AG08395 (cell line): ENCODE measurements around the gene DCST2.
A peak's percentile ranks its signal among the peaks of the same experiment; 100 is the strongest.

Experiments used
- DNase-seq: peaks from one replicate; pipeline ENCODE4 v3.0.0; 2012; ENCODE audit warnings: mixed read lengths, low spot score

DCST2 gene

DNA sequence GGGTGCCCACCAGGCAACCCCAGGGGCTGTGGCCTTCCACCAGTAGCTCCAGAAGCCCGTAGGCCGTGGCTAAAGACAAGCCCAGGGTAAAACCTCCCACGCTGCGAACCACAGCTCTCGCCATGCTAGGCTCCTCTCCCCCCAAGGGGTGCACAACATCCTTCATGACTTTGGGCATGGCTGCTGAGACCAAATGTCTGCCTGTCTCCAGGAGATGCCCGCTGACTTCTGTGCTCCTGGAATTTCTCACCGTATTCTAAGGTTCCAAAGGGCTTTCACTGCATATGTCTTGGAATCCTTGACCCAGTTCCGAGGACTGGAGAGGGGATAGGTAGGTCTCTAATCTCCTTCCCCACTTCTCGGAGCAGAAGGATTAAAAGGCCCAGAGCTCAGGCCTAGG lies at the start of gene DCST2, which contains the start of gene DCST1:
Gene DCST2 (minus strand): TSS at position 258 of the 400 bp plus-strand sequence. CDS start 80 bp downstream, at position 178.
Gene DCST1 (plus strand): TSS at position 301 of the 400 bp plus-strand sequence. CDS start 213 bp downstream, outside the sequence.
- DNase-seq, result no peak

DNA sequence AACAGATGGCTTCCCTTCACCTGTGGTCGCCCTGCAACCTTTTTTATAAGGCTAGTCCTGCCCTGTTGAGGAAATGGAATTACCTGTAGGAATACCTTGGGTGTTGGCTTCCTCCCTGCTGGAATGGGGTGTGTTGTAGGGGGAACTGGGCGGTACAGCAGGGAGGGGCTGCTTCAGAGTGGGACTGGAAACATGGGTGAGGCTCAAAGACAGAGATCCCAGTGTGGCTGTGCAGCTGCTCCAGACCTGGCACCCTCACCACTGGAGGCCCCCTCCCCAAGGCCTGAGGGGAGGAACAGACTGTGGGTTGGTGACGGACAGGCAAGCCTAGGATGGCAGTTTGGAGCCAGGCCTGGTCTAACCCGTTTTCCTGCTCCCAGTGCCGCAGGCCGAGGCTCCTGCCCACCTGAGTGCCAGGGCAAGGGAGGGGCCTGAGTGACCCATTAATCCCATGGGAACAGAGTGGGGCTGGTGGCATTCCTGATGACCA lies 49.5 kb upstream of the DCST2 start:
- DNase-seq, result no peak

DNA sequence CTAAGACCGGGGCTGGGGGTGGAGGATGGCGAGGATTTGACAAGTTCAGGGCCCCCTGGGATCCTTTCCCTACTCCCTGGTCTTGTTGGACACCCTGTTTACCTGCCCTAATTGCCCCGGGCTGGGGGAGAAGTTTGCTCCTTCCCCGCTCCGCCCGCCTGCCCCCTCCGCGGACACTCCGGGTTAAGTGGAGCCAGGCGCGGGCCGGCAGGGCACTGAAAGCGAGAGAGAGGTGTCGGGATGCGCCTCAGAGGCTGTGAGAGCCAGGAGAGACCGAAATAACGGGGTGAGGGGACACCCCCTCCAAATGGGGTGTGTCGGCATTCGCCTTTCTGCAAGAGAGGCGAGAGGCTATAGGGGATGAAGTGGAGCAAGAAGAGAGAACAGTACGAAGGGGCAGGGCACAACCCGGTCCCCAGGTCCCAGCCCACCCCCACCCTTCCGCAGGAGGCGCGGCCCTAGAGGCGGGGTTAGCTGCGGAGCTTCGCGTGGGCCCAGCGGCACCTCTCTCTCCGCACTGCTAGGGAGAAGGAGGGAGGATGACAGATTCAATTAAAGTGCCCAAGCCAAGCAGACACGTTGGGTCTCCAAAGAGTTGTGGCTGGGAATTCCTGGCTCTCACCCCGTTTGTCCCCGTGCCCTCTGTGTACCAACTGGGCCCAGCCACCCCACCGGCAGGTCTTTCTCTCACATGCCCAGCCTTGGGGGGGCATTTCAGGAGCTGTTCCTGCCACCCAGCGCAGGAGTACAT lies 48.9 kb upstream of the DCST2 start:
- no peak for DNase-seq

DNA sequence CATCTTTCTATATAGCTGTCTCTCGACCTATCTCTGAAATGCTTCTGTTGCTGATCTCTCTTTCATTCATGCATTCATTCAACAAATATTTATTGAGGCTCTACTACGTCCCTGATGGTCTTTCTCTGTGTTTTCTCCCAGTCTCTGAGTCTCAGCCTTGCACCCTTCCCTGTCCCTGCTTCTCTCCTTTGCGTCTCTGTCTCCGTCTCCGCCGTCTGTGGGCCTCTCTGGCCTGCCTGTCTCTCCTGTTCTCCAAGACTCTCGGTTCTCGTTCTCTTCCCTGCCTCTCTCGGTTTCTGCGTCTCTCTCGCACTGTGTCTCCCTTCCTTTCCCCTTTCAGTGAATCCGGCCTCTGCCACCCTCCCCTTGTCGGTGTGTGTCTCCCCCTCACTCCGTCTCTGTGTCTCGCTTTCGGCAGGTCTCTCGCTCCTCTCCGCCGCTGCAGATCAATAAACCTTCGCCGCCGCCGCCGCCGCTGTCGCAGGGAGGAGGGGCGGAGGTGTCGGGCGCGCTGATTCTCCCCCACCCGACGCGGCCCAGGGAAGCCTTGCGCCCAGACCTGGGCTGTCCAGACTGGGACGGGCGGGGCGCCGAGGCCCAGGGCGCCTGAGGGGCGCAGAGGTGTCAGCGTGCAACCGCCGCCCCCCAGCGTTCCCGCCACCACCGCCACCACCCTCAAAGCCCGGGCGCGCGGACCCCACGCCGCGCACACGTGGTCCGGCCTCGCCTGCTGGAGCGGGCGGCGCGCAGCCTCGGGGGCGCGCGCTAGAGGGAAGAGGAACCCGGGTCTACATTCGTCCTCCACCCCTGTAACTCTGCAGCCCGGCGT lies 48.1 kb upstream of the DCST2 start:
- DNase-seq, result no peak

DNA sequence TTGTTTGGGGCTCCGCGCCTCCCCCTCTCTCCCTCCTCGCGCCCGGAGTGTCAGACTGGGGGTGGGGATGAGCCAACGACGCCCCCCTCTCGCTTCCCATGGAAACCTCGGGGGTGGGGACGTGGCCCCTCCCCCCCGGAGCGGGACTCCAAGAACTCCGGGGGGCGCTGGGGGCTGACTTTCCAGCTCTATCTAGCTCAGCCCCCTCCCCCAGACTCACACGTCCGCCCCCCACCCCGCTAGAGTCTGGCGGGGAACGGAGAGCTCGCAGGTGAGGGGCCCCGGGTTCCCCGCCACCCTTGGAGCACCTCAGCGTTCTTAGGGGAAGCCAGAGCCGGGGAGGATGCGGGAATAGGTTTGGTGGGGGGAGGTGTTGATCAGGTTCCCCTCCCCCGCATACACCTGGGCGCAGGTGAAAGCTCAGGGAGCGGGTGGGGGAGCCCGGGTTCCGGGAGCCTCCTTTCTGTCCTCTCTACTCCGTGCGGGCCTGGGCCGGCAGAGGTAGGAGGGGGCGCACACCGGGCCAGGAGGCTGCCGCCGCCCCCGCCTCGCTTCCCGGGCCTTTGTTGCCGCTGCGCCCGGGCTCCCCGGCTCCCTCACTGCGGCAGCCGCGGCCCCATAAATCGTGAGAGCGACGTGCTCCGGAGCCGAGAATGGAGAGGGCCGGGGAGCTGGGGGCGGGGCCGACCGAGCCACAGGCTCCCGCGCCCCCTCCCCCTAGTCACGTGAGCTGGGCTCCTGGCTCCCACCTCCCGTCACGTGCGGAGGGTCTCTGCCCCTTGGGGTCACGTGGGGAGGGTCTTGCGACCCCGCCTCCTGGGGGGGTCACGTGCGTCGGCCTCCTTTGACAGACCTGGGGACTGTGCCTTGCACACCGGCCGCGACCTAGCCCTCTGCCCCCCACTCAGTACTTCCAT lies 47.0 kb upstream of the DCST2 start:
- no peak for DNase-seq

DNA sequence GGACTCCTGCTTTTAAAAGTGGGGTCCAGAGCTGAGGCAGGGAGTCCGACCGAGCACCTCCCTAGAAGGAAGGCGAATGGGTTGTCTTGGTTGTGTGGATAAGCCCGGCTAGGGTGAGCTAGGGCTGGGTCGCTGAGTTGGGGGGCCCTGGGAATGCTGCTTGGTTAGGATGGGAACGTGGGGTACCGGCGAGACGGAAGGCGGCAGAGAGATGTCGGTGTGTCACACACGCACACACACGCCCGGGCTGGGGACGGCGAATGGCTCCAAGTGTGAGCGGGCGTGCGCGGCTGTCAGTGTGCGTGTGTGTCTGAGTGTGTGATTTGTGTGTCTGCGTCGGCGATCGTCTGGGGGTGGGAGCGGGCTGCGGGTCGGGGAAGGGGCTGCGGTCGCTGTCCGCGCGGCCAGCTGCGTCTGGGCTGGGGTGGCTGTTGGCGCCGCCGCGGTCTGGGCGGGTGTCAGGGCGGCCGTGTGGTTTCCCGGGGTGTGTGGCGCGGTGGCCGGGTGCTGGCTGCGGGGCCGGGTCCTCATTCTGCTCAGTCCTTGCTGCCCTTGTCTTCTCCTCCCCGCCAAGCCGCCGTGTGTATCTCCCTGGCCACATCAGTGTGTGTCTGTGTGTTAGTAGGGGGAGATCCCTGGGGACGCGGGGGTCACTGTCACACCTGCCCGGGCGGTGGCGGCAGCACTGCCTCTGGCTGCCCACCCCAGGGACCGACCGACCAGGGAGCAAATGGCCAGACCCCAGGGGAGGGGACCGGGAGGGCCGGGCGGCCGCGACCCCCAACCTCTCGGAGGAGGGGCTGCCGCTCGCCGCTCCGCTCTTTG lies 46.1 kb upstream of the DCST2 start:
- DNase-seq, result no peak

DNA sequence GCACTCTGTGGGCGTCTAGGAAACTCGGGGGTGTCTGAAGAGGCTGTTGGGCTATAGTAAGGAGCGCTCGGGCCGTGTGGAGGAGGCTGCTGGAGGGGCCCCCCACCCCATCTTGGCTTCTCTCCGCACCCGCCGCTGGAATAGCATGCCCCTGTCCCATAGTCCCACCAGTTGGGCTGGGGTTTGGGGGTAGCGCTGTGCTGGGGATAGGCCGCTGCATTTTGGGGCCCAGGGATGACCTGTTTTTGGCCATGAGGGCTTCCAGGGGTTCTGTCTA lies 45.6 kb upstream of the DCST2 start:
- no peak for DNase-seq

DNA sequence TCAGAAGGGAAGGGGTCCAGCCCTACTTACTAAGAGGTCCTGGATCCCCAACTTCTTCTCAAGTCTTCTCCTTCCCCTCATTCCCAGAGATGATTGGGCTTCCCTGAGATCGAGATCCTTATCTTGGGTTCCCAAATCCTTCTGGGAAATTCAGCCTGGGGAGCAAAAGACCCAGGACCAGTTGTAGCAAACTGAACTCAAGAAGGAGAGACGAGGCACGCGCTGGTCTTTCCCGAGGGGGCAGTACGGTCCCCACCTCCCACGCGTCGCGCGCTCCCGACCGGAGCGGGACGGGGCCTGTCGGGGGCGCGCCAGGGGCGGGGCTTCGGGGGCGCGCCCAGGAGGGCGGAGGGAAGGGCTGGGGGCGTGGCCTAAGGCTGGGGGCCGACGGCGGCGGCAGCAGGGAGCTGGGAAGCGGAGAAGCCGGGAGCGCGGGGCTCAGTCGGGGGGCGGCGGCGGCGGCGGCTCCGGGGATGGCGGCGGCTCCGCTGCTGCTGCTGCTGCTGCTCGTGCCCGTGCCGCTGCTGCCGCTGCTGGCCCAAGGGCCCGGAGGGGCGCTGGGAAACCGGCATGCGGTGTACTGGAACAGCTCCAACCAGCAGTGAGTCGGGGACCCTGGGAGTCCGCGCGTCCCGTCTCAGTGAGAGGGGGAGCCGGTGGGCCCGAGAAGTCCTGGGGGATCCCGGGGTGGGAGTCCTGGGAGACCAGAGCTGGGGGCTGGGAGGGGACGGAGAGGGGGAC lies 45.1 kb upstream of the DCST2 start, which contains the start of gene EFNA3:
Gene EFNA3 (plus strand): TSS at position 369 of the 741 bp plus-strand sequence. CDS start 105 bp downstream, at position 474.
- peak; percentile 84 for DNase-seq

DNA sequence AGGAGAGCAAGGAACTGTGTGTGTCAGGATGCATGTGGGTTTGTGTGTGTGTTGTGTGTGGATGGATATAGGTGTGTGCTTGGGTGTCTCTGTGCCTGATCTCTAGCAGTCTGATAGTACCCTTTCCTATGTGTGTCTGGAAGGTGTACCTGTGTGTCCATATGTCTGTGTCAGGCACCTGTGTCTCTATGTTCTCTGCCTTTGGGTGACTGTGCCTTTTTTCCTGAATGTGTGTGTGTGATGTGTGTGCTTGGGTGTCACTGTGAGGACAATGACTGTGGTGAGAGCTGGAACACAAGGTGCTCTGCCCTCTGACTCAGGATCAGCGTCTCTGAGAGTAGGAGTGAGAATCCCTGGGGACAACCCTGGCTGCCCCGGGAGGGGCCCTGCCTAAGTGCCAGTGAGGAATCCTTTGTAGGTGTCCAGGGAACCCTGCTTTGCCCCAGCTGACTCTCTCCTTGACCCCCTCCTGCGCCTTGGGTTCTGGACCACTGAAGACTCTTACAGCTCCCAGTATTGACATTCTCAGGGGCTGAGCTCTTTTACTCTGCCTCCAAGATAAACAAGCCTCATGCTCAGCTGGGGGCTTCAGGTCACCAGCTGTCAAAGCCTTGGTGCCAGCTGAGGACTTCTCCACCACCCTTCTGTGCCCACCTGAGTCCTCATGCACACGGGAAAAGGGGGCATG lies 44.3 kb upstream of the DCST2 start:
- DNase-seq, result no peak

DNA sequence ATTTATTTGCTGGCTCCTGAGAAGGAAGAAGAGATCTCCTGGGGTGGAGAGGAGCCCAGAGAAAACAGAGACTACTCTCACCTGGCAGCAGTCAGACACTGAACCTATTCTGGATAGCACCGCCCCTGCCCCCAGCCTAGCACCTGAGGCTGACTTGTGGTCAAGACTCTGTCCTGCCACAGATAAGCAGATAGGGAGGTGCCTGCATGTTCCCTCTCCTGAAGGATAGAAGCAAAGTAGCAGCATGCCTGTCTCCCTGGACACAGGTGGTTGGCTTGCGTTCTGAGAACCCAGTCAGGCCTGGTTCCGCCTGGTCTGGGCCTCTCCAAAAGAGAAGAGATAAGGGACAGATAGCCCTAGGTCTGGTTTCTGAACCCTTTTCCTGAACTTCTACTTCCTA lies 43.8 kb upstream of the DCST2 start:
- DNase-seq, result no peak

DNA sequence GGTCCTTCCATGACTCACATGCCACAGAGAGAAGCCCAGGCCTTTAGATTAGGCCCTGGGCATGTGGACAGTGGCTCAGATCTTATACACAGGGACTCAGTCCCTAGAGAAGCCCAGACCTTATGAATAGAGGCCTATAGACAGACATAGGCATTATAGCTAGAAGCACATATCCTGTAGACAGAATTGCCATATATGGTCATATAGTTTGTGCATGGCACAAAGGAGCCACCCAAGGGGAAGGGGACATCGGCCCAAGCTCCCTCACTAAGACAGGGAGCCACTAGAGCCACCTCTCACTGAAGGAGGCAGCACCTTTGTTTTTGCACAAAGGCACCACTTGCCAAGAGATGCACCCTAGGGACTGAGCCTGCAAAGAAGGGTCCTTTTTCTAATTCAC lies 42.8 kb upstream of the DCST2 start:
- DNase-seq, result no peak

DNA sequence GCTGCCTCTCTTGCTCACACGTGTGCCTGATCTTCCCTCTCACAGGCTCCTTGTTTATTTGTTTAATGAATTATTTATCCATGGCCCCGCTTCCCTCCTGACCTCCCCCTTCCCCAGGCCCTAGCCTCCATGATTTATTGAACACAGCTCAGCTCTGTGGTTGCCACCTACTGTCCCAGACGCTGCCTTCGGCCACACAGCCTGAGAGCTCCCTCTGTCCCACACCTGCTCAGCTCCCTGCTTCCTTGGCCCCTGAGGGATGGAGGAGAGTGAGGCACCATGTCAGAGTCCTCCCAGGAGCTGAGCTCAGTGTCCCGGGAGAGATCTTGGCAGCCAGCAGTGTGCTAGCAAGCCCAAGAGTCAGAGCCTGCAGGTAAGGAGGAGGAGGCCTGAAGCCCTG lies 42.0 kb upstream of the DCST2 start:
- no peak for DNase-seq

DNA sequence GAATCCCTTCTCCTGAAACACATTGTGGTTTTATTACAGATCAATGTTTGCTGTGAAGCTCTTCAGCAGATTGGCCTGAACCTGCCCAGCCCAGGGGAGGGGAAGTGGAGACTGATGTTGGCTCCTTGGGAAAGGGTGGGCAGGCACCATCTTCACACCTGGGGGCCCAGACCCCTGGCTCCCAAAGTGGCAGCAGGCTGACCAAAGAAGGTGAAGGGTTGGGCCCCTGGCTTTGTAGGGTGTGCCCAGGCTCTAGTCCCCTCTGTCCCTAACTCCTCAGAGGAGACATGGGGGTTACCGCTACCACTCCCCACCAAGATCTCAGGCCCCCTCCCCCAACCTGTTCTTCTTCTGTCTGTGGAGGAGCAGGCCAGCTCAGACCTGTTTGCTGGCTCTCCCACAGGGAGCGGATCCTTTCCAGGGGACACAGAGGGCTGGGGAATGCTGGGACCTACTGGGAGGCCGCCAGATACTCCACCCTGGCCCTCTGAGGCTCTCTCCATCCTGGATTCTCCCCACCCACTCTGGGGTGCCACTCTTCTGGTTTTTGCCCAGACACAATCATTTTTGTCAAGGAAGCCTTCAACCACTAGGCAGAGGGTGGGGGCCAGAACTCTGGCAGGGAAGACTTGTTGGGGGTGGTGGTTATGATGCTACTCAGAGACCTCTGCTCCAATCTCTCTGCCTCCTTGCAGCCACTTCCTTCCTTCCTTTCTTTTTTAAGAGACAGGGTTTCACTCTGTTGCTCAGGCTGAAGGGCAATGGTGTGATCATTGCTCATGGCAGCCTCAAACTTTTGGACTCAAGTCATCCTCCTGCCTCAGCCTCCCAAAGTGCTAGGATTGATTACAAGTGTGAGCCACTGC lies 40.0 kb upstream of the DCST2 start:
- no peak for DNase-seq

DNA sequence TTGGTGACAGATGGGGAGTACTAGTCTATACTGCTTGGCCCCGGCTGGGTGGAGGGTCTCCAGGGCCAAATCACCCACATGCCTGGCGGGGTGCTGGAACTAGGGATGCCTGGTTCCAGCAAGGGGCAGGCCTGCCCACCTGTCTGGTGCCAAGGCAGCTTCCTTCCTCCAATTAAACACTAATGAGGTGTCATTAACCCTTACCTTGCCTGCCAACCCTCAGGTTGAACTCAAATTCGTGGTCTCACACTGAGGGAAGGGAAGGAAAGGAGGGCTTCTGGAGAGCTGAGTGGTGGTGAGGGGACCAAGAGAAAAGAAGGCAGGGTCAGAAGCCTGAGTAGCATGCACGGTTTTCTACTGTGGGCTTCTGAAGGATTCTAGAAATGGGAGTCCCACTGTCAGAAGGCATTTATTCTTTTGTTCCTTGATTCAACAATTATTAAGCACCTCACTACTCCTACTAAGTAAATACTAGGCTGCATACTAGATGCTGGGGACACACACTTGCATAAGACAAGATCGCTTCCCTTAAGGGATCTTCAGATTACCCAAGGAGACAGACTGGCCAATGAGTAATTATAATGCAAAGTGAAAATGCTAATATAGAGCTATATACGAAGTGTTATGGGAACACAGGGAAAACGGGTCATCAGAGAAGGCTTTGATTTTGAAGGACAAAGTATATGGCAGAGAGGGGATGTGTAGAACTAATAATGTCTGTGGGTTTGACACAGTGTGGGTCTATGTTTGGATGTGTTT lies 39.1 kb upstream of the DCST2 start:
- DNase-seq, result no peak

DNA sequence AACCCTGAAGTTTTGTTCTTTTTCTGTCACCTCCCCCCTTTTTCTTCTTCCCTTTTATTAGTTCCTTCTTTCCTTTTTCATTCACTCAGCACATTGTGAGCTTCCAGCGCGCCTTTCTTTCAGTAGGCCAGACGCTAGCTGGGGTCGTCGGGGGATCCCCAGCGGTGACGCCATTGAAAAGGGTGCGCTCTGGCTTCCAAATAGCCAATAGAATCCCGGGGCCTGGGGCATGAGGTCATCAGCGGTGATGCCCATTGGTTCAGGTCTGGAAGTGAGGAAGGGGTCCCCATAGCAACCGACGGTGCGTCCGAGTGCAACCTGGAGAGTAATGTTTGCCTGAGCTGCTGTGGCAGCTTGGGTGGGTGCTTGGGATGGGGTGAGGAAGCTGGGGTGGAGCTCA lies 38.1 kb upstream of the DCST2 start:
- DNase-seq, result no peak

DNA sequence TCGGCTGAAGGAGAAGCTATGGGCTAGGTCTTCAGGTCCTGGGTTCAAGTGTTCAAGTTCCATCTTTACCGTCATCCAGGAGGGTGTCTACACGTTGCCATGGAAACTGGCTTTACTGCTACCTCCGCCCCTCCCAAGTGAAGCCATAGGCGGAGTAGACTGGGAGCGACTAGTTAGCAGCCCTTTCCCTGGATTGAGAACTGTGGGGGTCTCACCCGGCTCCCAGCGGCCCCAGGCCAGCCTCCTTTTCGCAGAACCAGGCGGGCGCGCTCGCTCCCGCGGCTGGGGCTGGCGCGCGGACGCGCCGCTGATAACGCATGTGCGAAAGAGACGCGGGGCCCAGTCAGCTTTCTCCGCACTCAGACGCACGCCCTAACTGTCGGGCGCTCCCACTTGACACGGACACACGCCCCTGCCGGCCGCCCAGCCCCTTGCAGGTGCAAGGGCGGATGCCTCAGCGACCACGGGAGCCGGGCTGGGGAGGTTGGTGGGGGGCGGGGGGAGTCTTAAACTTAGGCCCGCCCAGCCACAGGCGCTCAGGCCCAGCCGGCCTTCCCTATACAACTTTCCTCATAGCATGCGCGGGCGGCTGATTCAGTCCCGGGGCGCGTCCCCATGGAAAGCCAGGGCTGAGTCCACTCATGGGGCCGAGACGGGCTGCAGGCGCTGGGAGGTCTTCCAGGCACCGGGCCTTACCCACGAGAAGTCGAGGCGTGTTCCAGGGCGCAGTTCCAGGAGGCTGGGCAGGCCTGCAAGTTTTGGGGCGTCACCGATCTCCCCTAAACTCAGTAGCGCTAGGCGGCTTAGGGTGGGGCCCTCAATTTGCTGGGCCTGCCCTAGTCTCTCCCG lies 37.4 kb upstream of the DCST2 start:
- DNase-seq, result peak; percentile 77

DNA sequence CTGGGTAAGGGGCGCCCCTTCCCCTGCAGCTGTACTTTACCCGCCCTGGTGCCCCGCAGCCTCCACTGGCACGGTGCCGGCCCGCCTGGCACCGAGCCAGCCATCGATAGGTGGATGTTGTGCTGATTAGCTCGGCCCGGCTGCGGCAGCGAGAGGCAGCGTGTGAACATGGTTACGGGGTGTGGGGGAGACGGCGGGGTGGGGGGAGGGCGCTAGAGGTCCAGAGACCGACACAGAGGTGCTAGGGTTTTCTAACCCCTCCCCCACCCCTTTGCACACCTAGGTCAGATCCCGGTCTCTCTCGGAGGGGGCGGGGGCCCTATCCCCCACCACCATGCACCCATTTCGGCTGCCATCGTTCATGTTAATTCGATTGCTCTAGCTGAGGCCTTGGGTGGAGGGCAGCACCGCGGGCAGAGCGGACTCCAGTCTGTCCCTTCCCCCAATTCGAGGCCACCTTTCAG lies 36.6 kb upstream of the DCST2 start:
- DNase-seq, result no peak
